Measurements from ENCODE around the gene SLC25A39.

DNA sequence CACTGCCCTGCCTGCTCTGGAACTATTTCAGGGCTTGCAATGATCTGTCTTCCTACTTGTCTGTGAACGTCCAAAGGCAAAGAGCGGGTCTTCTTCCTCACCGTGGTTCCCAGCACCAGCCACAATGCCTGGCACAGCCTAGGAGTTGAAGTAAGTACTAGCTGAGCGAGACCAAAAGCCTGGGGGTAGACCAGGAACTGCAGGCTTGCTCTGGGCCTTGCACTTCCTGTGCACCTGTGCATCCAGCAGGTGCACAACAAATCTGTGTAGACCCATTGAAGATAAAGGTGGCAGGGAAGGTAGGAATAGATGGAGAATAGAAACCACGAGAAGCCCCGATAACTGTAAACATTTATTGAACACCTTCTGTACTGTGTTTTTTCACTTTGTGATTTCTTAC lies 34.4 kb upstream of the SLC25A39 start:
- TF ChIP-seq POLR2A (IDR thresholded peaks at IDR 0.05) (no peak), POLR2AphosphoS5 (IDR thresholded peaks at IDR 0.05) (no peak)
- TF ChIP-seq, protein P1, sequence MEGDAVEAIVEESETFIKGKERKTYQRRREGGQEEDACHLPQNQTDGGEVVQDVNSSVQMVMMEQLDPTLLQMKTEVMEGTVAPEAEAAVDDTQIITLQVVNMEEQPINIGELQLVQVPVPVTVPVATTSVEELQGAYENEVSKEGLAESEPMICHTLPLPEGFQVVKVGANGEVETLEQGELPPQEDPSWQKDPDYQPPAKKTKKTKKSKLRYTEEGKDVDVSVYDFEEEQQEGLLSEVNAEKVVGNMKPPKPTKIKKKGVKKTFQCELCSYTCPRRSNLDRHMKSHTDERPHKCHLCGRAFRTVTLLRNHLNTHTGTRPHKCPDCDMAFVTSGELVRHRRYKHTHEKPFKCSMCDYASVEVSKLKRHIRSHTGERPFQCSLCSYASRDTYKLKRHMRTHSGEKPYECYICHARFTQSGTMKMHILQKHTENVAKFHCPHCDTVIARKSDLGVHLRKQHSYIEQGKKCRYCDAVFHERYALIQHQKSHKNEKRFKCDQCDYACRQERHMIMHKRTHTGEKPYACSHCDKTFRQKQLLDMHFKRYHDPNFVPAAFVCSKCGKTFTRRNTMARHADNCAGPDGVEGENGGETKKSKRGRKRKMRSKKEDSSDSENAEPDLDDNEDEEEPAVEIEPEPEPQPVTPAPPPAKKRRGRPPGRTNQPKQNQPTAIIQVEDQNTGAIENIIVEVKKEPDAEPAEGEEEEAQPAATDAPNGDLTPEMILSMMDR (IDR thresholded peaks at IDR 0.05), result no peak
